Hepatocyte (in vitro differentiated cells): ENCODE results near the gene NEK10.

Experiments used
- EZH2phosphoT487 ChIP-seq: fragments of 200-600 bp; sonication (generic); IDR thresholded peaks from one replicate; pipeline ENCODE4 v1.6.1; 2018; ENCODE audit warnings: antibody characterized with exemption, mild to moderate bottlenecking, low read depth, moderate library complexity; ENCODE audit not compliant: unreplicated experiment, severe bottlenecking
- TF ChIP-seq, protein P1 (sequence below): fragments of 200-600 bp; sonication (generic); IDR thresholded peaks from 2 replicates; pipeline ENCODE4 v1.5.1; 2016; ENCODE audit warnings: antibody characterized with exemption, mild to moderate bottlenecking; ENCODE audit not compliant: poor library complexity

- TF ChIP-seq, protein P1, sequence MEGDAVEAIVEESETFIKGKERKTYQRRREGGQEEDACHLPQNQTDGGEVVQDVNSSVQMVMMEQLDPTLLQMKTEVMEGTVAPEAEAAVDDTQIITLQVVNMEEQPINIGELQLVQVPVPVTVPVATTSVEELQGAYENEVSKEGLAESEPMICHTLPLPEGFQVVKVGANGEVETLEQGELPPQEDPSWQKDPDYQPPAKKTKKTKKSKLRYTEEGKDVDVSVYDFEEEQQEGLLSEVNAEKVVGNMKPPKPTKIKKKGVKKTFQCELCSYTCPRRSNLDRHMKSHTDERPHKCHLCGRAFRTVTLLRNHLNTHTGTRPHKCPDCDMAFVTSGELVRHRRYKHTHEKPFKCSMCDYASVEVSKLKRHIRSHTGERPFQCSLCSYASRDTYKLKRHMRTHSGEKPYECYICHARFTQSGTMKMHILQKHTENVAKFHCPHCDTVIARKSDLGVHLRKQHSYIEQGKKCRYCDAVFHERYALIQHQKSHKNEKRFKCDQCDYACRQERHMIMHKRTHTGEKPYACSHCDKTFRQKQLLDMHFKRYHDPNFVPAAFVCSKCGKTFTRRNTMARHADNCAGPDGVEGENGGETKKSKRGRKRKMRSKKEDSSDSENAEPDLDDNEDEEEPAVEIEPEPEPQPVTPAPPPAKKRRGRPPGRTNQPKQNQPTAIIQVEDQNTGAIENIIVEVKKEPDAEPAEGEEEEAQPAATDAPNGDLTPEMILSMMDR: no peak
- no peak for TF ChIP-seq EZH2phosphoT487
Observed at GRCh38 chr3:27194861-27195483, 174.2 kb downstream of the NEK10 start.
